GM12891 (cell line): ENCODE measurements around the gene WDR76.

Experiments used
- POLR2A ChIP-seq: IDR thresholded peaks from 2 replicates; pipeline ENCODE4 v1.6.1; 2011; ENCODE audit warnings: low read depth, low read length, control low read depth
- POLR2AphosphoS5 ChIP-seq: IDR thresholded peaks from 2 replicates; pipeline ENCODE4 v1.6.1; 2011; ENCODE audit warnings: low read depth, low read length, control low read depth
- POU2F2 ChIP-seq: IDR thresholded peaks from 2 replicates; pipeline ENCODE4 v1.6.1; 2011; ENCODE audit warnings: low read depth, mild to moderate bottlenecking, control low read depth, low read length, moderate library complexity
- SPI1 ChIP-seq: IDR thresholded peaks from 2 replicates; pipeline ENCODE4 v1.6.1; 2011; ENCODE audit warnings: low read depth, low read length, control low read depth
- TAF1 ChIP-seq: IDR thresholded peaks from 2 replicates; pipeline ENCODE4 v1.6.1; 2011; ENCODE audit warnings: low read depth, low read length, control low read depth

GRCh38 chr15:43799209-43799944 is 27.4 kb upstream of the WDR76 start:
- no peak for TF ChIP-seq POLR2A
- no peak for TF ChIP-seq TAF1
- TF ChIP-seq POLR2AphosphoS5: no peak
- no peak for TF ChIP-seq POU2F2
- no peak for TF ChIP-seq SPI1
